HG03066 (cell line): ENCODE measurements around the gene PCDHB14.
"Not testable (repeated sequence)": the region's sequence is repeated elsewhere in the genome, so short reads cannot be mapped to it uniquely, and the experiment has no call there.

Source experiments
- ATAC-seq: cut with Tn5 transposase; IDR thresholded peaks from one replicate; pipeline ENCODE4 v1.9.1; 2021; ENCODE audit warnings: low read depth; ENCODE audit not compliant: unreplicated experiment

Gene PCDHB14

DNA sequence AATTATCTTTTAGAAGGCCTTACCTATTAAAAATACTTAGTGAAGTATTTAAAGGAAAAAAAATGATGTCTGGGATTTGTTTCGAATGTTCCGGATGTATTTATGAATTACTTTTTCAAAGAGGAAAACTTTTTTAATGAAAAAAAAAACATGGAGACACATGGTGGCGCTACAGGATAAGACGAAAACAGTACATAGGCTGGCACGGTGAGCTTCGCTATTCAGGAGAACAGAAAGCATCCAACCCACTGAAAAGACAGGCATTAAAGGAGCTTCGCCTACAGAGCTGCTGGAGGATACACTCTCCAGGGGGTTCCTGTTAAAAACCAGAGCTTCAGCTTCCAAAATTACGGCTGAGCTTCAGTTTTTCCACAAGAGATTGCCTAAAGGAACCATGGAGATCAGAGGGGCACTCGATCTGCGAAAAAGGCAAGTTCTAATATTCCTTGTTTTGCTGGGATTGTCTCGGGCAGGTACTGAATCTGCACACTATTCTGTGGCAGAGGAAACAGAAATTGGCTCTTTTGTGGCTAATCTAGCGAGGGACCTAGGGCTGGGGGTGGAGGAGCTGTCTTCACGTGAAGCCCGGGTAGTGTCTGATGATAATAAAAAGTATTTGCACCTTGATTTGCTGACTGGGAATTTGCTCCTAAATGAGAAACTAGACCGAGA lies at the start of gene PCDHB14:
PCDHB14 (plus strand) TSS at position 232 of the 672 bp plus-strand sequence; CDS start at position 395, 163 bp downstream.
- ATAC-seq, result no peak

DNA sequence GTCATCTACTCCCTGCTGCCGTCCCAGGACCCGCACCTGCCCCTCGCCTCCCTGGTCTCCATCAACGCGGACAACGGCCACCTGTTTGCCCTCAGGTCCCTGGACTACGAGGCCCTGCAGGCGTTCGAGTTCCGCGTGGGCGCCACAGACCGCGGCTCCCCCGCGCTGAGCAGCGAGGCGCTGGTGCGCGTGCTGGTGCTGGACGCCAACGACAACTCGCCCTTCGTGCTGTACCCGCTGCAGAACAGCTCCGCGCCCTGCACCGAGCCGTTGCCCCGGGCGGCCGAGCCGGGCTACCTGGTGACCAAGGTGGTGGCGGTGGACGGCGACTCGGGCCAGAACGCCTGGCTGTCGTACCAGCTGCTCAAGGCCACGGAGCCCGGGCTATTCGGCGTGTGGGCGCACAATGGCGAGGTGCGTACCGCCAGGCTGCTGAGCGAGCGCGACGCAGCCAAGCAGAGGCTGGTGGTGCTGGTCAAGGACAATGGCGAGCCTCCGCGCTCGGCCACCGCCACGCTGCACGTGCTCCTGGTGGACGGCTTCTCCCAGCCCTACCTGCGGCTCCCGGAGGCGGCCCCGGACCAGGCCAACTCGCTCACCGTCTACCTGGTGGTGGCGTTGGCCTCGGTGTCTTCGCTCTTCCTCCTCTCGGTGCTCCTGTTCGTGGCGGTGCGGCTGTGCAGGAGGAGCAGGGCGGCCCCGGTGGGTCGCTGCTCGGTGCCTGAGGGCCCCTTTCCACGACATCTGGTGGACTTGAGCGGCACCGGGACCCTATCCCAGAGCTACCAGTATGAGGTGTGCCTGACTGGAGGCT lies 48.6 kb upstream of the PCDHB14 start:
- ATAC-seq, result not testable (repeated sequence)

DNA sequence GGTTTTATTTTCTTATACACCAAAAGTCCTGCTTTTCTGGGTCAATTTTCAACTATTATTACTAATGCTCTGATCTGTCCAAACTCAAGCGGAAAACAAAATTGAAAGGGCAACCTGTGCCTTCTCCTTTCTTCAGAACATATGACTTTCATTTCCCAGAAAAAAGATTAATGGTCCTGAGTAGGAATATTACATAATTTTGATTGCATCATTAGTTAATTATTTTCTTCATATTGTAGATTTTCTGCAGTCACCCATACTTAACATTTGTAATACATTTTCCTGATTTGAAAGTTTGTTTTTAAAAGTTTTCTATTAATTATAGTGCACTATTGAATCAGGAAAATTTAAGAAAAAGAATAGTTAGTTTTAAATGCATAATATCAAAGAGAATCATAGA lies 47.2 kb upstream of the PCDHB14 start:
- no peak for ATAC-seq

DNA sequence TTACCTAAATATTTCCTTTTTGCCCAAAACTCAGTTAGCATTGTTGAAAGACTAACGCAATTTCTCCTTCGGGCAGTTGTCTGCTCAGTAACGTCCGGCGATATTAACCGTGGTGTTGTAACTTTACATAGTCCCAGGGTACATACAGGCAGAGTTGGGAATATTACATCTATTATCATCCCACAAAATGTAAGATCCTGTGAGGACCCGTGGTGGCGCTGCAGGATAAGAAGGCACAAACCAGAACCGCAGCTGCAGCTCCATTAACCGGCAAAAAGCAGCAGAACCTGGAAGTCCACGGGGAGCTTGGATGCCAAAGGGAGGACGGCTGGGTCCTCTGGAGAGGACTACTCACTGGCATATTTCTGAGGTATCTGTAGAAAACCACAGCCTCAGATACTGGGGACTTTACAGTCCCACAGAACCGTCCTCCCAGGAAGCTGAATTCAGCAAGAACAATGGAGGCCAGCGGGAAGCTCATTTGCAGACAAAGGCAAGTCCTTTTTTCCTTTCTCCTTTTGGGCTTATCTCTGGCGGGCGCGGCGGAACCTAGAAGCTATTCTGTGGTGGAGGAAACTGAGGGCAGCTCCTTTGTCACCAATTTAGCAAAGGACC lies 45.5 kb upstream of the PCDHB14 start, which contains the start of gene PCDHB8:
PCDHB8 (plus strand) TSS at position 214 of the 615 bp plus-strand sequence; CDS start at position 459, 245 bp downstream.
- not testable (repeated sequence) for ATAC-seq

DNA sequence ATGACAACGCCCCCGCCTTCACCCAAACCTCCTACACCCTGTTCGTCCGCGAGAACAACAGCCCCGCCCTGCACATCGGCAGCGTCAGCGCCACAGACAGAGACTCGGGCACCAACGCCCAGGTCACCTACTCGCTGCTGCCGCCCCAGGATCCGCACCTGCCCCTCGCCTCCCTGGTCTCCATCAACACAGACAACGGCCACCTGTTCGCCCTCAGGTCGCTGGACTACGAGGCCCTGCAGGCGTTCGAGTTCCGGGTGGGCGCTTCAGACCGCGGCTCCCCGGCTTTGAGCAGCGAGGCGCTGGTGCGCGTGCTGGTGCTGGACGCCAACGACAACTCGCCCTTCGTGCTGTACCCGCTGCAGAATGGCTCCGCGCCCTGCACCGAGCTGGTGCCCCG lies 43.8 kb upstream of the PCDHB14 start:
- ATAC-seq, result not testable (repeated sequence)

DNA sequence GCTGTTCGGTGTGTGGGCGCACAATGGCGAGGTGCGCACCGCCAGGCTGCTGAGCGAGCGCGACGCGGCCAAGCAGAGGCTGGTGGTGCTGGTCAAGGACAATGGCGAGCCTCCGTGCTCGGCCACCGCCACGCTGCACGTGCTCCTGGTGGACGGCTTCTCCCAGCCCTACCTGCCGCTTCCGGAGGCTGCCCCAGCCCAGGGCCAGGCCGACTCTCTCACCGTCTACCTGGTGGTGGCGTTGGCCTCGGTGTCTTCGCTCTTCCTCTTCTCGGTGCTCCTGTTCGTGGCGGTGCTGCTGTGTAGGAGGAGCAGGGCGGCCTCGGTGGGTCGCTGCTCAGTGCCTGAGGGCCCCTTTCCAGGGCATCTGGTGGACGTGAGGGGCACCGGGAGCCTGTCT lies 43.3 kb upstream of the PCDHB14 start:
- ATAC-seq, result not testable (repeated sequence)

DNA sequence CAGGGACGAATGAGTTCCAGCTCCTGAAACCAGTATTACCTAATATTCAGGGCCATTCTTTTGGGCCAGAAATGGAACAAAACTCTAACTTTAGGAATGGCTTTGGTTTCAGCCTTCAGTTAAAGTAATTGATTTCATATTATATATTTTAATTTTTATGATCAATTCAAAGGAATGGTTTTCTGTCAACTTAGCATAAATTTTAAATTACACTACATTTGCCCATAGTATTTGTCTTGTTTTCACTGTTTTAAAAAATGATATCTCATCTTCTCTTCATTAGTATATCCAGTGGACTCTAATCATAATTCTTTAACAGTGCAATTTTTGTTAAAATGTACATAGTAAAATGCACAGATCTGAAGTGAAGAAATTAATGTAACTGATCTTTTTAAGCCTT lies 42.8 kb upstream of the PCDHB14 start:
- no peak for ATAC-seq

DNA sequence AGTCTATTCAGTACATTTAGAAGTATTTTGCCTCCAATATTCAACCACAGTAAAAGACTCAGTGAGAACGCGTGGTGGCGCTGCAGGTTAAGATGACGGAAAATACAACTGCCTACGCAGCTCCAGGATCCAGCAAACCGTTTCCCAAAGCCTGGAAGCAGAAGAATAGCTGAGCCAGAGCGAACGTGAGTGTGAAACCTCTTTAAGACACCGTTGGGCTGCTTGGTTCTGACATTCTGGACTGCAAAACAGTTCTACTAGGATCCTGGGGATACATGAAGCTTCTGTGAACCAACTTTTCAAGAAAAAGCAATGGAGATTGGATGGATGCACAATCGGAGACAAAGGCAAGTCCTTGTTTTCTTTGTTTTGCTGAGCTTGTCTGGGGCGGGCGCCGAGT lies 40.9 kb upstream of the PCDHB14 start, which contains the start of gene PCDHB16:
PCDHB16 (plus strand) TSS at position 140 of the 400 bp plus-strand sequence; CDS start at position 313, 173 bp downstream.
- no peak for ATAC-seq

DNA sequence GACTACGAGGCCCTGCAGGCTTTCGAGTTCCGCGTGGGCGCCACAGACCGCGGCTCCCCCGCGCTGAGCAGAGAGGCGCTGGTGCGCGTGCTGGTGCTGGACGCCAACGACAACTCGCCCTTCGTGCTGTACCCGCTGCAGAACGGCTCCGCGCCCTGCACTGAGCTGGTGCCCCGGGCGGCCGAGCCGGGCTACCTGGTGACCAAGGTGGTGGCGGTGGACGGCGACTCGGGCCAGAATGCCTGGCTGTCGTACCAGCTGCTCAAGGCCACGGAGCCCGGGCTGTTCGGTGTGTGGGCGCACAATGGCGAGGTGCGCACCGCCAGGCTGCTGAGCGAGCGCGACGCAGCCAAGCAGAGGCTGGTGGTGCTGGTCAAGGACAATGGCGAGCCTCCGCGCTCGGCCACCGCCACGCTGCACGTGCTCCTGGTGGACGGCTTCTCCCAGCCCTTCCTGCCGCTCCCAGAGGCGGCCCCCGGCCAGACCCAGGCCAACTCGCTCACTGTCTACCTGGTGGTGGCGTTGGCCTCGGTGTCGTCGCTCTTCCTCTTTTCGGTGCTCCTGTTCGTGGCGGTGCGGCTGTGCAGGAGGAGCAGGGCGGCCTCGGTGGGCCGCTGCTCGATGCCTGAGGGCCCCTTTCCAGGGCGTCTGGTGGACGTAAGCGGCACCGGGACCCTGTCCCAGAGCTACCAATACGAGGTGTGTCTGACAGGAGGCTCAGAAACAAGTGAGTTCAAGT lies 38.9 kb upstream of the PCDHB14 start:
- not testable (repeated sequence) for ATAC-seq

DNA sequence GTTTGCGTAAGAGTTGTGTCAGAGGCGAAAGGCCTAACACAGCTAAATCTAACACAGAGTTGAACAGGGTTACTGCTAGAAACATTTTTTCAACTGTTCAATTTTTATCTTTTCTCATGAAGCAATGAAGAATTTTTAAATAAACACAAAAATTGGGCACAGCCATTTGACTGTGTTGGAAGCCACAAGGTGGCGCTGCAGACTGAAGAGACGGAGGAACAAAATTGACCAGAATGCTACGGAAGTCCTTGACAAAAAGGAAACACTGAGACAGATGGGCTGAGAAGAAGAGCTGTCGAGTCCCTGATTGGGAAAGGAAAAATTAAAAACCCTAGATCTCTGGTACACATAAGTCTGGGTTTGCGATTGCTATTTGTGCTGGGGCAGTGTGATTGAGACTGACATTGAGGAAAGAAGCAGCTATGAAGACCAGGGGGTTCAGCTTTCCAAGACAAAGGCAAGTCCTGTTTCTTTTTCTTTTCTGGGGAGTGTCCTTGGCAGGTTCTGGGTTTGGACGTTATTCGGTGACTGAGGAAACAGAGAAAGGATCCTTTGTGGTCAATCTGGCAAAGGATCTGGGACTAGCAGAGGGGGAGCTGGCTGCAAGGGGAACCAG lies 36.1 kb upstream of the PCDHB14 start, which contains the start of gene PCDHB9:
PCDHB9 (plus strand) TSS at position 265 of the 616 bp plus-strand sequence; CDS start at position 423, 158 bp downstream.
- no peak for ATAC-seq

DNA sequence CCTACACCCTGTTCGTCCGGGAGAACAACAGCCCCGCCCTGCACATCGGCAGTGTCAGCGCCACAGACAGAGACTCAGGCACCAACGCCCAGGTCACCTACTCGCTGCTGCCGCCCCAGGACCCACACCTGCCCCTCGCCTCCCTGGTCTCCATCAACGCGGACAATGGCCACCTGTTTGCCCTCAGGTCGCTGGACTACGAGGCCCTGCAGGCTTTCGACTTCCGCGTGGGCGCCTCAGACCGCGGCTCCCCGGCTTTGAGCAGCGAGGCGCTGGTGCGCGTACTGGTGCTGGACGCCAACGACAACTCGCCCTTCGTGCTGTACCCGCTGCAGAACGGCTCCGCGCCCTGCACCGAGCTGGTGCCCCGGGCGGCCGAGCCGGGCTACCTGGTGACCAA lies 34.5 kb upstream of the PCDHB14 start:
- ATAC-seq, result not testable (repeated sequence)

DNA sequence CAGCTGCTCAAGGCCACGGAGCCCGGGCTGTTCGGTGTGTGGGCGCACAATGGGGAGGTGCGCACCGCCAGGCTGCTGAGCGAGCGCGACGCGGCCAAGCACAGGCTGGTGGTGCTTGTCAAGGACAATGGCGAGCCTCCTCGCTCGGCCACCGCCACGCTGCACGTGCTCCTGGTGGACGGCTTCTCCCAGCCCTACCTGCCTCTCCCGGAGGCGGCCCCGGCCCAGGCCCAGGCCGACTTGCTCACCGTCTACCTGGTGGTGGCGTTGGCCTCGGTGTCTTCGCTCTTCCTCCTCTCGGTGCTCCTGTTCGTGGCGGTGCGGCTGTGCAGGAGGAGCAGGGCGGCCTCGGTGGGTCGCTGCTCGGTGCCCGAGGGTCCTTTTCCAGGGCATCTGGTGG lies 34.0 kb upstream of the PCDHB14 start:
- not testable (repeated sequence) for ATAC-seq

DNA sequence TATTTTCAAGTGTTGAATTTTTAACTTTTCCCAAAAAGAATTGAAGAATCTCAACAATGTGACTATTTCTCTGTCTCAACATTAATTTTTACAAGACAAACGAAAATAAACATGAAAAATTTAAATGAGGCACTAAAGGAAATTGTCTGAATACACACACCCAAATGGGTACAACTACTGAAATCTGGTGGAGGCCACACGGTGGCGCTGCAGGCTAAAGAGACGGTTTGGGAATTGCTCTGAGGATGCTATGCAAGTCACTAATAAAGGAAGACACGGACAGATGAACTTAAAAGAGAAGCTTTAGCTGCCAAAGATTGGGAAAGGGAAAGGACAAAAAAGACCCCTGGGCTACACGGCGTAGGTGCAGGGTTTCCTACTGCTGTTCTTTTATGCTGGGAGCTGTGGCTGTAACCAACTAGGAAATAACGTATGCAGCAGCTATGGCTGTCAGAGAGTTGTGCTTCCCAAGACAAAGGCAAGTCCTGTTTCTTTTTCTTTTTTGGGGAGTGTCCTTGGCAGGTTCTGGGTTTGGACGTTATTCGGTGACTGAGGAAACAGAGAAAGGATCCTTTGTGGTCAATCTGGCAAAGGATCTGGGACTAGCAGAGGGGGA lies 30.9 kb upstream of the PCDHB14 start, which contains the start of gene PCDHB10:
PCDHB10 (plus strand) TSS at position 244 of the 616 bp plus-strand sequence; CDS start at position 444, 200 bp downstream.
- ATAC-seq, result no peak

DNA sequence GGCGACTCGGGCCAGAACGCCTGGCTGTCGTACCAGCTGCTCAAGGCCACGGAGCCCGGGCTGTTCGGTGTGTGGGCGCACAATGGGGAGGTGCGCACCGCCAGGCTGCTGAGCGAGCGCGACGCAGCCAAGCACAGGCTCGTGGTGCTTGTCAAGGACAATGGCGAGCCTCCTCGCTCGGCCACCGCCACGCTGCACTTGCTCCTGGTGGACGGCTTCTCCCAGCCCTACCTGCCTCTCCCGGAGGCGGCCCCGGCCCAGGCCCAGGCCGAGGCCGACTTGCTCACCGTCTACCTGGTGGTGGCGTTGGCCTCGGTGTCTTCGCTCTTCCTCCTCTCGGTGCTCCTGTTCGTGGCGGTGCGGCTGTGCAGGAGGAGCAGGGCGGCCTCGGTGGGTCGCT lies 28.8 kb upstream of the PCDHB14 start:
- not testable (repeated sequence) for ATAC-seq

DNA sequence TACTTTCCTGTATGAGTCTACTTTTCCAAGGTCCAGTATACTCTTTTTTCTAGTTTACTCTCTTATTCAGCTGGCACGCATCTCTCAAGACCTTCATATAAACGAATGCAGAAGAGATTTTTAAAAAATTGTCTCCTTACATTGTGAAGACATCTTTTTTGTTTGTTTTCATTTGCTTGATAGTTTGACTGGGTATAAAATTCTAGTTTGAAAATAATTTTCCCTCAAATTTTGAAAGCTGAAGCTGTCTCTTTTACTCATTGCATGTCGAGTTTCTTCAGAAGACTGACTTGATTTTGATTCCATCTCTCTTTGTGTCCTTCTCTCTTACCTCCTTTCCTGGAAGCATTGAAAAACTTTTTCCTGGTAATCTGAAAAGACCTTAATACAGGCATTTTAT lies 26.8 kb upstream of the PCDHB14 start:
- no peak for ATAC-seq

DNA sequence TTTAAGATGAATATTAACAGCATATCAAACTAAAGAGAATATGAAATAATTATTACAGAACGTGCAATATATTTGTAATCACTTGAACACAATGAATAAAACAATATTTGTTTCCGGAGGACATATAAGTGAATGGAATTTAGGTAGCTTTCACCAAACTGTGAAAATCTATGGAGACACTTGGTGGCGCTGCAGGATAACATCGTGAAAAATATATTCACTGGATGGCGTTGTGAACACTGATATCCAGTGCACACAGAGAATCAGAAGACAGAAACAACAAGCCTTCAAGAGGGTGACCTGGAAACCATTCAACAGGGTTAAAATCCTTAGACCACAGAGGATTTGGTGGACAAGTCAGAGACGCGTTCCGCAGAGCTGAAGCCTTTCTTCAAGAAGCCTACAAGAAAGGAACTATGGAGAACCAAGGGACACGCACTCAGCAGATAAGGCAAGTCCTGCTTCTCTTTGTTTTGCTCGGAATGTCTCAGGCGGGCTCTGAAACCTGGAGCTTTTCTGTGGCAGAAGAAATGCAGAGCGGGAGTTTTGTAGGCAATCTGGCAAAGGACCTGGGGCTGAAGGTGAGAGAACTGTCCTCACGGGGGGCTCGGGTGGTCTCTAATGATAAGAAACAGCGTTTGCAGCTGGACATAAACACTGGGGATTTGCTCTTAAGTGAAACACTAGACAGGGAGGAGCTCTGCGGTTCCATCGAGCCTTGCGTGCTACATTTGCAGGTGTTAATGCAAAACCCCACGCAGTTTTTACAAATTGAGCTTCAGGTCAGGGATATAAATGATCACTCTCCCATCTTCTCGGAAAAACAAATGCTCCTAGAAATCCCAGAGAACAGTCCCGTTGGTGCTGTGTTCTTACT lies 23.5 kb upstream of the PCDHB14 start, which contains the start of gene PCDHB11:
PCDHB11 (plus strand) TSS at position 269 of the 877 bp plus-strand sequence; CDS start at position 417, 148 bp downstream.
- ATAC-seq, result no peak

DNA sequence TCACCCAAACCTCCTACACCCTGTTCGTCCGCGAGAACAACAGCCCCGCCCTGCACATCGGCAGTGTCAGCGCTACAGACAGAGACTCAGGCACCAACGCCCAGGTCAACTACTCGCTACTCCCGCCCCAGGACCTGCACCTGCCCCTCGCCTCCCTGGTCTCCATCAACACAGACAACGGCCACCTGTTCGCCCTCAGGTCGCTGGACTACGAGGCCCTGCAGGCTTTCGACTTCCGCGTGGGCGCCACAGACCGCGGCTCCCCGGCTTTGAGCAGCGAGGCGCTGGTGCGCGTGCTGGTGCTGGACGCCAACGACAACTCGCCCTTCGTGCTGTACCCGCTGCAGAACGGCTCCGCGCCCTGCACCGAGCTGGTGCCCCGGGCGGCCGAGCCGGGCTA lies 22.0 kb upstream of the PCDHB14 start:
- not testable (repeated sequence) for ATAC-seq

DNA sequence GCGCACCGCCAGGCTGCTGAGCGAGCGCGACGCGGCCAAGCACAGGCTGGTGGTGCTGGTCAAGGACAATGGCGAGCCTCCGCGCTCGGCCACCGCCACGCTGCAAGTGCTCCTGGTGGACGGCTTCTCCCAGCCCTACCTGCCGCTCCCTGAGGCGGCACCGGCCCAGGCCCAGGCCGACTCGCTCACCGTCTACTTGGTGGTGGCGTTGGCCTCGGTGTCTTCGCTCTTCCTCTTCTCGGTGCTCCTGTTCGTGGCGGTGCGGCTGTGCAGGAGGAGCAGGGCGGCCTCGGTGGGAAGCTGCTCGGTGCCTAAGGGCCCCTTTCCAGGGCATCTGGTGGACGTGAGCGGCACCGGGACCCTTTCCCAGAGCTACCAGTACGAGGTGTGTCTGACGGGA lies 21.5 kb upstream of the PCDHB14 start:
- ATAC-seq, result not testable (repeated sequence)
